PC-9 (cell line): ENCODE results near the gene MOCOS.

Source experiments
- CTCF ChIP-seq: fragments of 200-600 bp; sonication (generic); conservative IDR thresholded peaks from 2 replicates; pipeline ENCODE4 v1.6.1; 2017; ENCODE audit warnings: mixed run types, antibody characterized with exemption, mild to moderate bottlenecking, moderate library complexity
- EZH2 ChIP-seq: fragments of 200-600 bp; sonication (generic); IDR thresholded peaks from 2 replicates; pipeline ENCODE4 v1.8.0; 2017; ENCODE audit warnings: antibody characterized with exemption, low read depth

DNA sequence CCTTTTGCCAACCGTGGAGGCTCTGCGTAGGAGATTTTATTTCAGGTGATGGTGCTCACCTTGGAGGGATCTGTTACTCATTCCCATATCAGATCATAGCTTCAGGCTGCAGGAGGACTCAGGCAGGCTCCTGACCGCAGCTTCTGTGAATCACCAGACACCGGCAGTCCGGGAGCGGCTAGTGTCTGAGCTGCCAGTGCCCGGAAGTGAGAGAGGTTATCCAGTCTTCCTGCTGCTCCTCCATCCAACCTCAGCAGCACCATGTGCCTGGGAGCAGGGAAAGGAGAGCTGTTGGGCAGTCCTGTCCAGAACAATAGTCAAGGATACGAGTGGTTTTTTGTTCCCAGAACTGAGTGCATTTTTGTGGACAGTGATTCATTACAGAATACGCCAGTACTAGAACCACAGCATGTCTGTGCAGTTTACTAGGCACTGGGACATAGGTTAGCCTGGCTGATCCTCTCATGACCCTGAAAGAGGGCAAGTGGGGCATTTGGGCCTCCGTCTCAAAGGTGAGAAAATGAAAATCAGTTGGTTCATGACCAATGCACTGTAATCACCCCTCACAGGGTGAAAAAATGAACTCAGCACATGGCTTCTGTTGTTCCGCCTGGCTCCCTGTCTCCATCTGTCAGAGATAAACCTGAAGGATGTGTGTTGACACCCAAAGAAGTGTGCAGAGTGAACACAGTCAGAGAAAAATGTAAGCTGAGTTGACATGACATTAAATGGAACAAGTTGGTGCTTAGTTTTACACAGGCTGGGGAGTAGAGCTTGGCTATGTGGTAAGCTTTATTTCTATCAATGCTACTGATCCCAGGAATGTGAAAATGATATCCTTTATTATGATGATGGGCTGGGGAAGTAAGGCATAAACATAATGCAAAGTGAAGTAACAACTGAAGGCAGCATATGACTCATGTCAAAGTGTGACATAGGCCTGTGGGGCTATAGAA is 122.4 kb downstream of the MOCOS start:
- TF ChIP-seq CTCF (no peak), EZH2 (no peak)
